Neural cell (in vitro differentiated cells): ENCODE data around the gene PDE4D. TPM values are rescaled to one million over a fixed set of nuclear protein-coding genes. Genes with fewer than 3 reads are reported as not detected.

Source experiments
- H2AFZ ChIP-seq: fragments of 200-600, 300-800 bp; sonication (generic), shearing (Covaris generic); 2 replicates; pipeline ENCODE4 v1.6.0; 2014; ENCODE audit warnings: low read depth, mild to moderate bottlenecking, antibody characterized with exemption, low read length, moderate library complexity
- H3F3A ChIP-seq: fragments of 200-600 bp; shearing (Covaris generic); 2 replicates; pipeline ENCODE4 v1.6.1; 2016; ENCODE audit warnings: mild to moderate bottlenecking, moderate library complexity, mixed read lengths, antibody characterized with exemption, low read length; ENCODE audit not compliant: insufficient read depth, poor library complexity, severe bottlenecking
- H3K27ac ChIP-seq: fragments of 200-600, 300-800 bp; sonication (generic), shearing (Covaris generic); 2 replicates; pipeline ENCODE4 v1.5.1; 2014; ENCODE audit warnings: mild to moderate bottlenecking, low read length, moderate library complexity
- H3K27me3 ChIP-seq: fragments of 300-800, 200-600 bp; sonication (generic), shearing (Covaris generic); 2 replicates; pipeline ENCODE4 v1.6.0; 2014; ENCODE audit warnings: mild to moderate bottlenecking, low read depth, low read length, moderate library complexity; ENCODE audit not compliant: insufficient read depth
- H3K36me3 ChIP-seq: fragments of 300-800, 200-600 bp; sonication (generic), shearing (Covaris generic); 2 replicates; pipeline ENCODE4 v1.5.1; 2014; ENCODE audit warnings: mild to moderate bottlenecking, antibody characterized with exemption, low read length, moderate library complexity; ENCODE audit not compliant: insufficient read depth
- H3K4me2 ChIP-seq: fragments of 300-800, 200-600 bp; sonication (generic), shearing (Covaris generic); 2 replicates; pipeline ENCODE4 v1.6.0; 2014; ENCODE audit warnings: mild to moderate bottlenecking, low read length
- H3K4me3 ChIP-seq: fragments of 300-800, 200-600 bp; sonication (generic), shearing (Covaris generic); 2 replicates; pipeline ENCODE4 v1.5.1; 2014; ENCODE audit warnings: mild to moderate bottlenecking, low read length, moderate library complexity
- H3K79me2 ChIP-seq: fragments of 200-600 bp; shearing (Covaris generic); replicated peaks from 2 replicates; pipeline ENCODE4 v1.6.0; 2014; ENCODE audit warnings: mild to moderate bottlenecking, low read length, moderate library complexity; ENCODE audit not compliant: insufficient read depth
- H3K9ac ChIP-seq: fragments of 300-800, 200-600 bp; sonication (generic), shearing (Covaris generic); 2 replicates; pipeline ENCODE4 v1.6.1; 2016; ENCODE audit warnings: mild to moderate bottlenecking, low read length, mixed read lengths
- H3K9me2 ChIP-seq: fragments of 200-600 bp; shearing (Covaris generic); 2 replicates; pipeline ENCODE4 v1.6.1; 2016; ENCODE audit warnings: mild to moderate bottlenecking, low read length, mixed read lengths; ENCODE audit not compliant: insufficient read depth
- H3K9me3 ChIP-seq: fragments of 200-600, 300-800 bp; sonication (generic), shearing (Covaris generic); 2 replicates; pipeline ENCODE4 v1.6.1; 2016; ENCODE audit warnings: mild to moderate bottlenecking, mixed run types, low read length, moderate library complexity, mixed read lengths
- H4K20me1 ChIP-seq: fragments of 200-600 bp; shearing (Covaris generic); 2 replicates; pipeline ENCODE4 v1.6.1; 2016; ENCODE audit warnings: mild to moderate bottlenecking, mixed run types; ENCODE audit not compliant: insufficient read depth
- CTCF ChIP-seq: fragments of 450-650 bp; IDR thresholded peaks from 2 replicates; pipeline ENCODE4 v1.5.1; 2014; ENCODE audit warnings: antibody characterized with exemption, mild to moderate bottlenecking, moderate library complexity; ENCODE audit not compliant: poor library complexity, severe bottlenecking
- EP300 ChIP-seq: fragments of 450-650 bp; conservative IDR thresholded peaks from 2 replicates; pipeline ENCODE4 v1.6.1; 2014; ENCODE audit warnings: antibody characterized with exemption, mild to moderate bottlenecking, moderate library complexity; ENCODE audit not compliant: poor library complexity, severe bottlenecking
- EZH2 ChIP-seq: fragments of 200-600, 300-800 bp; shearing (Covaris generic), sonication (generic); IDR thresholded peaks from 2 replicates; pipeline ENCODE4 v1.6.1; 2014; ENCODE audit warnings: antibody characterized with exemption, low read length, borderline replicate concordance, mild to moderate bottlenecking; ENCODE audit not compliant: insufficient read depth, poor library complexity, severe bottlenecking
- MXI1 ChIP-seq: fragments of 450-650 bp; conservative IDR thresholded peaks from 2 replicates; pipeline ENCODE4 v1.6.1; 2014; ENCODE audit warnings: antibody characterized with exemption, mild to moderate bottlenecking; ENCODE audit not compliant: poor library complexity, severe bottlenecking
- POLR2AphosphoS5 ChIP-seq: IDR thresholded peaks from 2 replicates; pipeline ENCODE4 v1.6.1; 2012
- RAD21 ChIP-seq: fragments of 450-650 bp; conservative IDR thresholded peaks from 2 replicates; pipeline ENCODE4 v1.6.1; 2014; ENCODE audit warnings: antibody characterized with exemption, mild to moderate bottlenecking, moderate library complexity
- REST ChIP-seq: IDR thresholded peaks from 2 replicates; pipeline ENCODE4 v1.6.1; 2012; ENCODE audit warnings: borderline replicate concordance
- SMC3 ChIP-seq: fragments of 450-650 bp; conservative IDR thresholded peaks from 2 replicates; pipeline ENCODE4 v1.6.1; 2014; ENCODE audit warnings: antibody characterized with exemption, mild to moderate bottlenecking, moderate library complexity; ENCODE audit not compliant: poor library complexity
- polyA plus RNA-seq: library from polyadenylated mRNA; depleted of rRNA; stranded (reverse); fragments of >200 nt; gene quantifications from 2 replicates; pipeline ENCODE4 v1.2.3, GENCODE V29; 2014

PDE4D gene
- polyA plus RNA-seq, 1 donor from 2014 or later = 42.8 TPM

GRCh38 chr5:59813761-59814536 lies 79.6 kb downstream of the PDE4D start:
- H3F3A ChIP-seq = no peaks in the 10 kb centered on the region
- no peaks in the 10 kb centered on the region for H3K9me2 ChIP-seq
- no peak overlapping the region for H3K4me3 ChIP-seq
- H2AFZ ChIP-seq = no peak overlapping the region
- no peak overlapping the region for H3K9ac ChIP-seq
- no peak overlapping the region for H3K4me2 ChIP-seq
- no peak for TF ChIP-seq EP300
- TF ChIP-seq MXI1 = no peak
- TF ChIP-seq REST = no peak
- peak; percentile 96 for TF ChIP-seq RAD21
- TF ChIP-seq SMC3 = peak; percentile 96
- TF ChIP-seq CTCF = peak; percentile 93
- peak overlapping the region; percentile 25 for H3K27ac ChIP-seq
- H3K27me3 ChIP-seq = no peaks in the 10 kb centered on the region
- H3K9me3 ChIP-seq = no peaks in the 10 kb centered on the region
- no peaks in the 10 kb centered on the region for H3K79me2 ChIP-seq
- H3K36me3 ChIP-seq = no peaks in the 10 kb centered on the region
- H4K20me1 ChIP-seq = no peaks in the 10 kb centered on the region

GRCh38 chr5:59810041-59810440 lies 83.5 kb downstream of the PDE4D start:
- Histone ChIP-seq H3K36me3 (no peaks in the 10 kb centered on the region), H3K9me3 (no peaks in the 10 kb centered on the region), H3F3A (no peaks in the 10 kb centered on the region), H4K20me1 (no peaks in the 10 kb centered on the region), H3K4me3 (peak overlapping the region; percentile 29), H3K27ac (no peak overlapping the region), H3K9ac (no peak overlapping the region), H3K4me2 (no peak overlapping the region), H2AFZ (no peak overlapping the region), H3K27me3 (no peaks in the 10 kb centered on the region), H3K9me2 (no peaks in the 10 kb centered on the region), H3K79me2 (no peaks in the 10 kb centered on the region)
- TF ChIP-seq EZH2 (no peak), RAD21 (peak; percentile 93), MXI1 (peak; percentile 22), CTCF (peak; percentile 93), SMC3 (peak; percentile 98), REST (no peak), POLR2AphosphoS5 (no peak)
